ENCODE data around the gene FBXO22. TPM values are rescaled to one million over a fixed set of nuclear protein-coding genes. Genes with fewer than 3 reads are reported as not detected.

The FBXO22 gene
- total and polyA plus RNA-seq, 10 of the 15 experiments (the other 5 are each of a cell fraction or from before 2014, with no cell fraction given): 15.2 to 110 (median 42.8) TPM

DNA sequence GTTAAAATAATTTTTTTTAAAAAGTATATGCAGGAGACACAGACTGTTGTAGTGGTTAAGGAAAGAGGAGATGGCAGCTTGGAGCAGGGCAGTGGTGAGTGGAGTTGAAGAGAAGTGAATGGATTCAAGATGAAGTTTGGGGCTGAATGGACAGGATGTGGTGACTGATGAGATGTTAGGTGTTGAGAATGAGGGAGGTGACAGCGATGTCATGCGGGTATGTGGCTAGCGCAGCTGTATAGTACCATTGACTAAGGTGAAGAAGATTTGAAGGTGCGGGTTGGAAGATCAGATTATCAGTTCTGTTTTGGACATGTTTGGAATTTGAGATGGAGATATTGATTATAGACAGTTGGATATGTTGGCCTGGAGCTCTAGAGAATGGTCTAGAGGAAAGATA, 20.1 kb downstream of the FBXO22 start (continued):
- TF ChIP-seq, protein P1, sequence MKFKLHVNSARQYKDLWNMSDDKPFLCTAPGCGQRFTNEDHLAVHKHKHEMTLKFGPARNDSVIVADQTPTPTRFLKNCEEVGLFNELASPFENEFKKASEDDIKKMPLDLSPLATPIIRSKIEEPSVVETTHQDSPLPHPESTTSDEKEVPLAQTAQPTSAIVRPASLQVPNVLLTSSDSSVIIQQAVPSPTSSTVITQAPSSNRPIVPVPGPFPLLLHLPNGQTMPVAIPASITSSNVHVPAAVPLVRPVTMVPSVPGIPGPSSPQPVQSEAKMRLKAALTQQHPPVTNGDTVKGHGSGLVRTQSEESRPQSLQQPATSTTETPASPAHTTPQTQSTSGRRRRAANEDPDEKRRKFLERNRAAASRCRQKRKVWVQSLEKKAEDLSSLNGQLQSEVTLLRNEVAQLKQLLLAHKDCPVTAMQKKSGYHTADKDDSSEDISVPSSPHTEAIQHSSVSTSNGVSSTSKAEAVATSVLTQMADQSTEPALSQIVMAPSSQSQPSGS (IDR thresholded peaks at IDR 0.05; ENCODE audit: low read length): 0 out of 2 replicates have a peak, but pooled peaks have one; percentile 25
- no peak for TF ChIP-seq CREM (IDR thresholded peaks at IDR 0.05; ENCODE audit: low read depth)
- TF ChIP-seq NFIC (IDR thresholded peaks at IDR 0.05; ENCODE audit: low read depth, low read length): no peak
- no peak for TF ChIP-seq JUNB (IDR thresholded peaks at IDR 0.05)
- no peak for TF ChIP-seq ZNF207 (IDR thresholded peaks at IDR 0.05; ENCODE audit: borderline replicate concordance)
- TF ChIP-seq, protein P2, sequence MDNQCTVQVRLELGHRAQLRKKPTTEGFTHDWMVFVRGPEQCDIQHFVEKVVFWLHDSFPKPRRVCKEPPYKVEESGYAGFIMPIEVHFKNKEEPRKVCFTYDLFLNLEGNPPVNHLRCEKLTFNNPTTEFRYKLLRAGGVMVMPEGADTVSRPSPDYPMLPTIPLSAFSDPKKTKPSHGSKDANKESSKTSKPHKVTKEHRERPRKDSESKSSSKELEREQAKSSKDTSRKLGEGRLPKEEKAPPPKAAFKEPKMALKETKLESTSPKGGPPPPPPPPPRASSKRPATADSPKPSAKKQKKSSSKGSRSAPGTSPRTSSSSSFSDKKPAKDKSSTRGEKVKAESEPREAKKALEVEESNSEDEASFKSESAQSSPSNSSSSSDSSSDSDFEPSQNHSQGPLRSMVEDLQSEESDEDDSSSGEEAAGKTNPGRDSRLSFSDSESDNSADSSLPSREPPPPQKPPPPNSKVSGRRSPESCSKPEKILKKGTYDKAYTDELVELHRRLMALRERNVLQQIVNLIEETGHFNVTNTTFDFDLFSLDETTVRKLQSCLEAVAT (IDR thresholded peaks at IDR 0.05): 0 out of 2 replicates have a peak, but pooled peaks have one; percentile 38
- no peak for TF ChIP-seq ASH2L (IDR thresholded peaks at IDR 0.05; ENCODE audit: borderline replicate concordance, low read depth)
- no peak for TF ChIP-seq NR2F1 (conservative IDR thresholded peaks at IDR 0.05)
- TF ChIP-seq, protein P3, sequence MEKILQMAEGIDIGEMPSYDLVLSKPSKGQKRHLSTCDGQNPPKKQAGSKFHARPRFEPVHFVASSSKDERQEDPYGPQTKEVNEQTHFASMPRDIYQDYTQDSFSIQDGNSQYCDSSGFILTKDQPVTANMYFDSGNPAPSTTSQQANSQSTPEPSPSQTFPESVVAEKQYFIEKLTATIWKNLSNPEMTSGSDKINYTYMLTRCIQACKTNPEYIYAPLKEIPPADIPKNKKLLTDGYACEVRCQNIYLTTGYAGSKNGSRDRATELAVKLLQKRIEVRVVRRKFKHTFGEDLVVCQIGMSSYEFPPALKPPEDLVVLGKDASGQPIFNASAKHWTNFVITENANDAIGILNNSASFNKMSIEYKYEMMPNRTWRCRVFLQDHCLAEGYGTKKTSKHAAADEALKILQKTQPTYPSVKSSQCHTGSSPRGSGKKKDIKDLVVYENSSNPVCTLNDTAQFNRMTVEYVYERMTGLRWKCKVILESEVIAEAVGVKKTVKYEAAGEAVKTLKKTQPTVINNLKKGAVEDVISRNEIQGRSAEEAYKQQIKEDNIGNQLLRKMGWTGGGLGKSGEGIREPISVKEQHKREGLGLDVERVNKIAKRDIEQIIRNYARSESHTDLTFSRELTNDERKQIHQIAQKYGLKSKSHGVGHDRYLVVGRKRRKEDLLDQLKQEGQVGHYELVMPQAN (conservative IDR thresholded peaks at IDR 0.05): no peak
- no peak for TF ChIP-seq RBBP5 (conservative IDR thresholded peaks at IDR 0.05)
- peak; percentile 59 for TF ChIP-seq RUNX3 (IDR thresholded peaks at IDR 0.05; ENCODE audit: low read length)
- TF ChIP-seq, protein P4, sequence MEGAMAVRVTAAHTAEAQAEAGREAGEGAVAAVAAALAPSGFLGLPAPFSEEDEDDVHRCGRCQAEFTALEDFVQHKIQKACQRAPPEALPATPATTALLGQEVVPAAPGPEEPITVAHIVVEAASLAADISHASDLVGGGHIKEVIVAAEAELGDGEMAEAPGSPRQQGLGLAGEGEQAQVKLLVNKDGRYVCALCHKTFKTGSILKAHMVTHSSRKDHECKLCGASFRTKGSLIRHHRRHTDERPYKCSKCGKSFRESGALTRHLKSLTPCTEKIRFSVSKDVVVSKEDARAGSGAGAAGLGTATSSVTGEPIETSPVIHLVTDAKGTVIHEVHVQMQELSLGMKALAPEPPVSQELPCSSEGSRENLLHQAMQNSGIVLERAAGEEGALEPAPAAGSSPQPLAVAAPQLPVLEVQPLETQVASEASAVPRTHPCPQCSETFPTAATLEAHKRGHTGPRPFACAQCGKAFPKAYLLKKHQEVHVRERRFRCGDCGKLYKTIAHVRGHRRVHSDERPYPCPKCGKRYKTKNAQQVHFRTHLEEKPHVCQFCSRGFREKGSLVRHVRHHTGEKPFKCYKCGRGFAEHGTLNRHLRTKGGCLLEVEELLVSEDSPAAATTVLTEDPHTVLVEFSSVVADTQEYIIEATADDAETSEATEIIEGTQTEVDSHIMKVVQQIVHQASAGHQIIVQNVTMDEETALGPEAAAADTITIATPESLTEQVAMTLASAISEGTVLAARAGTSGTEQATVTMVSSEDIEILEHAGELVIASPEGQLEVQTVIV (IDR thresholded peaks at IDR 0.05; ENCODE audit: borderline replicate concordance, partially characterized antibody): no peak
- no peak for TF ChIP-seq STAT3 (IDR thresholded peaks at IDR 0.05; ENCODE audit: low read depth, low read length)
- no peak for TF ChIP-seq BCL11A (IDR thresholded peaks at IDR 0.05; ENCODE audit: low read depth, low read length)
